HT1080 (cell line): ENCODE results near the gene GARIN5A. TPM values are rescaled to one million over a fixed set of nuclear protein-coding genes. Genes with fewer than 3 reads are reported as not detected.
A peak's percentile ranks its signal among the peaks of the same experiment; 100 is the strongest.

ENCODE experiments used
- DNase-seq: peaks from one replicate; pipeline ENCODE4 v3.0.0-alpha.2; 2015; ENCODE audit warnings: low read depth
- polyA plus RNA-seq, 2 experiments: library from polyadenylated mRNA; depleted of rRNA; stranded (reverse); fragments of >200 nt; gene quantifications; 2 replicates each; pipeline ENCODE4 v1.2.3, GENCODE V29; 2015
- total RNA-seq: library from RNA; depleted of rRNA; stranded (reverse); fragments of >200 nt; shearing (Covaris generic); gene quantifications from 2 replicates; pipeline ENCODE4 v1.2.3, GENCODE V29; 2014; rRNA removed

GARIN5A gene
- 0.17 and 0.37 TPM in 2 replicates for total RNA-seq
- polyA plus RNA-seq (2015; cell fraction: cytosol; rRNA removed), result 1.2 and 1.5 TPM in 2 replicates
- polyA plus RNA-seq (2015; cell fraction: nucleus; rRNA removed), result 0.20 and 0.65 TPM in 2 replicates

- DNase-seq, result peak; percentile 84
Measured at GRCh38 chr19:50476224-50476906, at the start of gene GARIN5A, which contains the start of gene EMC10. GARIN5A (minus strand) TSS chr19:50476848; CDS start chr19:50476388, 460 bp downstream. EMC10 (plus strand) TSS chr19:50476507; CDS start chr19:50476545, 38 bp downstream.

- no peak for DNase-seq
Measured at GRCh38 chr19:50522881-50523280, 46.2 kb upstream of the GARIN5A start.

DNA sequence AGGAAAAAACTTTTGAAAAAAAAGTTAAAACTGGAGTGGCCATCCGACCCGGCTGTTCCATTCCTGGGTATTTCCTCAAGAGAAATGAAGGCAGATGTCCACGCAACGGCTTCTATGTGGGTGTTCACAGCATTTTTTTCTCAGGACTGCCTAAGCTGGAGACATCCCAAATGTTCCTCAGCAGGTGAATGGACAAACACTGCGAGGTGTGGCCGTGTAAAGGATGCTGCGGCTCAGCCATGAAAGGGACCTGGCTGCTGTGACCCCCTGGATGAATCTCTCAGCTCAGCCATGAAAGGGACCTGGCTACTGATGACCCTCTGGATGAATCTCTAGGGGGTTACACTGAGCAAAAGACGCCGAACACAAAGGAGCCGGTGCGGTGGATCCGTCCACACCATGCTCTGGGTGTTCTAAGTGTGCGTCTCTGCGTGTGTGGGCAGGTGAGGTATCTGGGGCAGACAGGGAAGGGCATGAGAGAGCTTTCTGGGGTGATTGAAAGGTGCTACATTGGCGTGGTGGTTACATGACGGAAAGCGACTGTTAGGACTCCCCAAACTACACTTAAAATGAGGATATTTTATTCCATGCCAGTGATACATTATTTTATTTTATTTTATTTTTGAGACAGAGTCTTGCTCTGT, 44.3 kb upstream of the GARIN5A start:
- DNase-seq, result no peak

- DNase-seq, result no peak
Measured at GRCh38 chr19:50519006-50519575, 42.4 kb upstream of the GARIN5A start.

DNA sequence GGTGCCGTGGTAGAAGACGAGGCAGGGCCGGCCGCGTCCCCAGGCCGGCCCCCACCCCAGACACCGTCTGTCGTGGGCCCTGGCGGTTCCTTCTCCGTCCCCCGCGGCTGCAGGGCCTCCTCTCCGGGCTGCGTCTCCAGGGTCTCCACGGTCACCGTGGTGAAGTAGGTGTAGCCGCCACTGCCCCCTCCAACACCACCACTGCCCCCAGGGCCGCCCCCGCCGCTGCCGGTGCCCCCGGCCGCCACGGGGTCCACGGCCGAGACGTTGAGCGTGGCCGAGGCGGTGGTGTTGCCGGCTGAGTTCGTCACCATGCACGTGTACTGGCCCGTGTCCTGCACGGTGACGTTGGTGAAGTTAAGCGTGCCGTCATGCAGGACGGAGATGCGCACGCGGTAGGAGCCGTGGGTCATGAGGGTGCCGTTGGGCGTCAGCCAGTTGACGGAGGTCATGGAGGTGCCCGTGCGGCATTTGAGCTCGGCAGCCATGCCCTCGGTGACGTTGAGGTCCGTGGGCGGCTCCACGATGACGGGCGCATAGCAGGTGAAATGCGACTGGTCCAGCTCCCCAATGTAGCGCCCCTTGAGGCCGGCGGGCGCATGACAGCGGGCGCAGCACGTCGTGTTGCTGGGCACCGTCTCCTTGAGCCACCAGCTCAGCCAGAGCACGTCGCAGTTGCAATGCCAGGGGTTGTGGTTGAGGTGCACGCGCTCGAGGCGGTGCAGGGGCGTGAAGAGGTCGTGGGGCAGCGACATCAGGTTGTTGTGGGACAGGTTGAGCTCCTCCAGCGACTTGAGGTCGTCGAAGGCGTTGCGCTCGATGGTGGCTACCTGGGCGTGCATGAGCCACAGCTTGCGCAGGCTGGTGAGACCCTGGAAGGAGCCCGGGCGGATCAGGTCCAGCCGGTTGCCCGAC, 41.7 kb upstream of the GARIN5A start:
- no peak for DNase-seq

DNA sequence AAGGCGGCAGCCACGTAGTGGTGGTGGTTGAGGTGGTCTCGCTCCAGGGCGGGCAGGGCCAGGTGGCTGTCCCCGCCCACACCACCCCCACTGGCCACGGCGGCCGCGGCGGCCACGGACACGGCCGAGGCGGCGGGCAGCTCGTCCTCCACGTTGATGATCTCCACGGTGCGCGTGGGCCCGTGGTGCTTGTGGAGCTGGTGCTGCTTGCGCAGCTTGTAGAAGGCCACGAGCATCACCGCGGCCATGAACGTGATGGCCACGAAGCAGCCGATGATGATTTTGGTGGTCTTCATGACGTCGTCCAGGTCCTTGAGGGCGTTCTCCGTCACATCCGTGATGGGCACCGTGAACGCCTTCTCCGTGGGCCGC, 41.0 kb upstream of the GARIN5A start:
- no peak for DNase-seq

DNA sequence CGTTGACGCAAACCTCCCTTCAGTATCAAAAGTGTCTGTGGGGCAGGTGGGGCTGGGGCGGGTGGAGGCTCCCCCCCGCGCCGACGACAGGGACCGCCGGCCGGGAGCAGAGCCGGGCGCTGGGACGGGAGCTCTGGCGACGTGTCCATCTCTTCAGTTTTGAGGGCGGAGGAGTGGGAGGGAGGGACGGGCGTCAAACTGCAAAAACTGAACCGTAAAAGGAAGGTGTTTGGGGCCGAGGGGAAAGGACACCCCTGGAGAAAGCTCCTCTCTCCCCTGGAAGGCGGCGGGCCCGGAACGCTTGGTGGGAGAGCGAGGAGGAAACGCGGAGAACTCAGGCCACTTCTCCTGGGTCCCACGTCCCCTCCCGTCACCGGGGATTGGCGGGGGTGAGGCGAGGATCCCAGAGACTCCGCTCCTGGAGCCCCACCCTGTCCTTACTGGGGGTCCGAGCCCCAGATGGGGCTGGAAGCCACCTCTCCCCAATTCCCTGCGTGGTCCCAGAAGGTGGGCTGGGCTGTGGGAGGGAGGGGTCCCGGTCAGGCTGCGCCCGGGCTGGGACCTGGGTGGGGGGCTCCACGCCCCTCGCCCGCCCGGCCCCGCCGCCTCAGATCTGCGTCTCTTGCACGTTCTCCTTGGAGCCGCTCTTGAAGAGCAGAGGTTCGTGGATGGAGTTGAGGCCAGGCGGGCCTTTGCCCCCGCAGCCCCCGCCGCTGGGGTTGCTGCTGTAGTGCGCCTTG, 40.5 kb upstream of the GARIN5A start:
- no peak for DNase-seq

DNA sequence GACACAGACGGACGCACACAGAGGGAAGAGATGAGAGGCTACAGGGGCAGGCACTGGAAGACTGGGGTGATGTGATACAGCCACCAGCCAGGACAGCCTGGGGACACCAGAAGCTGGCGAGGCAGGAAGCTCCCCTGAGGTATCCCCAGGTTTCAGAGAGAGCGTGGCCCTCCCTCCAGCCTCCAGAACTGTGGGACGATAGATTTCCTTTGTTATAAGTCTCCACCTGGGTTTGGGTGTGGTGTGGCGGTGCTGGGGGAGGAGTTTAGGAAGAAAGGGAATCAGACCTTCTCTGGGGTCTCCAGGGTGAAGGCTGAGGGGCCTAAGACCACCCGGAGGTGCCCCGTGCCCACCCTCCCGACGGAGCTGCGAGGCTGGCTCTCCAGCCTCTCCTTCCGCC, 39.8 kb upstream of the GARIN5A start:
- no peak for DNase-seq

GRCh38 chr19:50515168-50515561, 38.5 kb upstream of the GARIN5A start:
- no peak for DNase-seq

- DNase-seq, result no peak
Measured at GRCh38 chr19:50514346-50515167, 37.9 kb upstream of the GARIN5A start.

GRCh38 chr19:50513746-50514345, 37.2 kb upstream of the GARIN5A start, which contains the start of gene ASPDH:
ASPDH (minus strand) TSS chr19:50513913; CDS start chr19:50513823, 90 bp downstream.
- no peak for DNase-seq

GRCh38 chr19:50512999-50513745, 36.5 kb upstream of the GARIN5A start:
- no peak for DNase-seq

DNA sequence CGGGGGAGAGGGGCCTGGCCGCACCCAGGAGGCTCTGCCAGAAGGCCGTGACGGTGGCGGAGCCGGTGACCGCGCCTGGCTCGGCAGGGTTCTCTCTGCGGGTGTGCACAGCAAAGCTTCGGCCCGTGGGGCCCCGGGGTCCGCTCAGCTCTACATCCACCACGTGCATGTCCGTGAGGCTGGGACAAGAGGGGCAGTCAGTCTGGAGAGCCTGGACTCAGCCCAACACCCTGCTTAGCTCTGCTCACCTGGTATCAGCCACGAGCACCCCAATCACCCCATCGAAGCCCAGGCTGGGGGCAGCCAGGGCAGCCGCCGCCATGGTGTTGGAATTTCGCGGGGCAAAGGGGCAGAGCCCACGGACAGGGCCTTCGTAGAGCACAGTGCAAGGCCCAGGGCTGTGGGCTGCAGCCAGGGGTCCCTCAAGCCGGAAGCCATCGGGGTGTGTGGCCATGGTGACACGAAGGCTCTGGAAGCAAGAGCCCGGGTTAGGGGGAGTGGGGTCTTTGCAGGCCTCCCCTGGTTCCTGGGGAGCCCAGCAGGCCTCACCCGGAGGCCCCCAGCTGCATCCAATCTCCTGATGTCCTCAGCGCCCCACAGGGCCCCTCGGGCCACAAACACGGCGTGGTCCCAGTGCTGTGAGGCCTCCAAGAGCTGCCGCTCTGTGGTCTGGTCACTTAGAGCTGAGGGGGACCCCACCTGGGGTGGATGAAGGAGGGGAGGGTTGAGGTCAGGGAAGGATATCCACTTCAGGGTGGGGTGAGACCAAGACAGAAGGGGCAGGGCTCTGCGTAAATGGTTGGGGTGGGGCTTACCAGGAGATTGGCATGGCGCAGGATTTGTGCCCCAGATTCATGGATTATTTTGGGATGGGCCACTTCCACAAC, 35.7 kb upstream of the GARIN5A start:
- no peak for DNase-seq

GRCh38 chr19:50511069-50511822, 34.6 kb upstream of the GARIN5A start, which contains the start of gene JOSD2:
JOSD2 (minus strand) TSS chr19:50511191; CDS start chr19:50510431, 760 bp downstream.
- DNase-seq, result peak; percentile 99

- no peak for DNase-seq
Measured at GRCh38 chr19:50510700-50511068, 34.0 kb upstream of the GARIN5A start.

GRCh38 chr19:50510121-50510670, 33.5 kb upstream of the GARIN5A start:
- no peak for DNase-seq
